Germinal center (tissue), 1 donor: ENCODE measurements around the gene GSTM4.
"Not testable (repeated sequence)": the region's sequence is repeated elsewhere in the genome, so short reads cannot be mapped to it uniquely, and the experiment has no call there.

Experiments
- DNase-seq: peaks from one replicate; pipeline ENCODE4 v3.0.0; 2012; ENCODE audit warnings: mixed read lengths, low spot score

Gene GSTM4

DNA sequence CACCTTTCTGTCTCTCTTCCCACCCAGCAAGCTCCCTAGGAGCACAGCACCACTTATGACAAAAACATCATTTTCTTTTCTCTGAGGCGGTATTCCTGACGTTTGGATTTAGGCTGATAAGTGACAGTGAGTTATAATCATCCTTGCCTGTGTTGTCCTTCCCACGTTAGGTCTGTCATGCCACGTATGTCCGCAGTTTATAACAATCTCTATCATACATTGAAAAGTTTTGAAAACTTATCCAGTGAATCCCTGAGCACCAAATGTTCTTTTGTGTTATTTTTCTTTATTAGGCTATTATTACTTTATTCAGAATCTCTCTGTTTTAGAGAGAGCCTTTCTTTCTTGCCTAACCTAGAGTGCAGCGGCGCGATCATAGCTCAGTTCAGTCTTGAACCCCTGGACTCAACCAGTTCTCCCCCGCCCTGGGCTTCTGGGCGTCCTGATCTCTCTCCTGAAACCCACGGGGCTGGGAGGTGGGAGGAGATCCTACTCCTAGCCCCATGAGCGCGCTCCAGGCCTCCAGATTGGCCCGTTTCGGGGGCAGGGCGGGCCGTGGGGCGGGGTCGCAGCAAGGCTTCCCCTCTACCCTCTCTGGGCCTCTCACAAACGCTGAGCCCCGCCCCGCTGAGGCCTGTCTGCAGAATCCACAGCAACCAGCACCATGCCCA lies 11.7 kb downstream of the GSTM4 start, which contains the start of gene GSTM2:
TSS of gene GSTM2 (plus strand) at position 606 of the 671 bp plus-strand sequence. CDS start at position 665, 59 bp downstream.
- peak; percentile 70 for DNase-seq

DNA sequence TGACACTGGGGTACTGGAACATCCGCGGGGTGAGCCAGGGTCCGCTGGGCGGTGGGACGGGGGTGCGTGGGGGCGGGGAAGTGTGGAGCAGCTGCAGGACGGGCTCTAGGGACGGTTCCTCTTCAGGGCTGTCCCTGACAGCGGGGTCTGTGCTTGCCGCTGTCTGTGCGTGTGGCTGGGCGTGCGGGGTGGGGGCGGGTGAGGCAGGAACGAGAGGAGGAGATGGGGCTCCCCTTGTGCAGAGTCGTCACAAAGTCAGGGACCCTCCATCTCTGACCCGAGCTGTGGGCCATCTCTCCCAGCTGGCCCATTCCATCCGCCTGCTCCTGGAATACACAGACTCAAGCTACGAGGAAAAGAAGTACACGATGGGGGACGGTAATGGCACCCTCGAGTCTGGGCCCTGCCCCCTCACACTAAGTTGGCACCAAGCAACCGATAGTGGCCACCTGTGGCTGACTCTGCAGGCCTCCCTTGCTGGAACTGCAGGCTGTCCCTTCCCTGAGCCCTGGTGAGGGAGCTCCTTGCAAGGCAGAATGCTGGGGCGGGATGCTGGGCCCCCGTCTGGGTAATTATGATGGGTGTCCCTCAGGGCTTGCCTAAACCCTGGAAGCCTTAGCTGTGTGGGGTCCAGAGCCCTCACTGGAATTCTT lies 12.3 kb downstream of the GSTM4 start:
- no peak for DNase-seq

DNA sequence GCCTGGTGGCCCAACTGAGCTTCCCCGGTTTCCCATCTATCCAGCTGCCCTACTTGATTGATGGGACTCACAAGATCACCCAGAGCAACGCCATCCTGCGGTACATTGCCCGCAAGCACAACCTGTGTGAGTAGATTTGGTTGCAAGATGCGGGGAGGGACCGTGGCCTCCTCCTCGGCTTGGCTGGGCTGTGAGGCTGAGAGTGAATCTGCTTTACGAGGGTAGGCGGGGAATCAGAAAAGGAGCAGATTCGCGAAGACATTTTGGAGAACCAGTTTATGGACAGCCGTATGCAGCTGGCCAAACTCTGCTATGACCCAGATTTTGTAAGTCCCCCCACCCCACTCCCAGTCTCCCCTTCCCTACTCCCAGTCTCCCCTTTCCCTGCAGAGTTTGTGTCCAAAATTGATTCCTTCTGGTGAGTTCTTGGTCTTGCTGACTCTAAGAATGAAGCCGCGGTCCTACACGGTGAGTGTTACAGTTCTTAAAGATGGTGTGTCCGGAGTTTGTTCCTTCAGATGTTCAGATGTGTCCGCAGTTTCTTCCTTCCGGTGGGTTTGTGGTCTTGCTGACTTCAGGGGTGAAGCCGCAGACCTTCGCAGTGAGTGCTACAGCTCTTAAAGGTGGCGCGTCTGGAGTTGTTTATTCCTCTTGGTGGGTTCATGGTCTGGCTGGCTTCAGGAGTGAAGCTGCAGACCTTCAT lies 13.5 kb downstream of the GSTM4 start:
- no peak for DNase-seq

DNA sequence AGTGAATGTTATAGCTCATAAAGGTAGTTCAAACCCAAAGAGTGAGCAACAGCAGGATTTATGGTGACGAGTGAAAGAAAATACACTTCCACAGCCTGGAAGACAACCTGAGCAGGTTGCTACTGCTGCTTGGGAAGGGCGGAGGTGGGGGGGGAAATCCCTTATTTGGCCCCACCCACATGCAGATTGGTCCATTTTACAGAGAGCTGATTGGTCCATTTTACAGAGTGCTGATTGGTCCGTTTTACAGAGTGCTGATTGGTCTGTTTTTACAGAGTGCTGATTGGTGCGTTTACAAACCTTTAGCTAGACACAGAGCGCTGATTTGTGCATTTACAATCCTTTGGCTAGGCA lies 14.0 kb downstream of the GSTM4 start:
- DNase-seq = not testable (repeated sequence)

DNA sequence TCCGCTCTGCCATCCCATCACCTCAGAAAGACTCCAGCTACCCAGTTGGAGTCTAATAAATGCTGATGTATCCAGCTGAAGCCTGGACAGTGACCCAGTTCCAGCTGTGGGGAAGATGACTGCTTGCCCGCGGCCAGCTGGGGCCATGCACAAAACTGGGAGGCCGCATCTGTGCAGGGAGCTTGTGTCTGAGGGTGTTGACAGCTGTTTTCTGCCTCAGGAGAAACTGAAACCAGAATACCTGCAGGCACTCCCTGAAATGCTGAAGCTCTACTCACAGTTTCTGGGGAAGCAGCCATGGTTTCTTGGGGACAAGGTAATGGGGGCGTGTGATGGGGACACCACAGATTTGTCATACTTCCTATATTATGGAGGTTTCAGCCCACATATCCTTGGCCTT lies 15.2 kb downstream of the GSTM4 start:
- DNase-seq = no peak

DNA sequence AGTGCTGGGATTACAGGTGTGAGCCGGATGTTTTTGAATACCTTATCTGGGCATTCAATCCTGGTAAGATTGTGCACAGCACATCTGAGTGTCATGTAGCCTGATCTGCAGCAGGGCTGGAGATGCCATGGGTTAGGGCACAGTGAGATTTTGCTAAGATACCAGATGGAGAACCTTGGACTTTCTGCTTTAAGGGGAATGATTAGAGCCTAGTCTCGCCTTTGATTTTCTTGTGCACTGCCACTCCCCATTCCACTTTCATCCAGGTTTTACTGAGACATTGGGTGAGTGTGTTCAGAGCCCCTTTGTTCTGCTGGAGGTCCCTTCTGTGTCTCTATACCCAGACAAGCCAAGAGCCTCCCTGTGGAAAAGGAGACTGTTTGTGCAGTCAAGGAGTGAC lies 18.0 kb downstream of the GSTM4 start:
- DNase-seq = not testable (repeated sequence)

DNA sequence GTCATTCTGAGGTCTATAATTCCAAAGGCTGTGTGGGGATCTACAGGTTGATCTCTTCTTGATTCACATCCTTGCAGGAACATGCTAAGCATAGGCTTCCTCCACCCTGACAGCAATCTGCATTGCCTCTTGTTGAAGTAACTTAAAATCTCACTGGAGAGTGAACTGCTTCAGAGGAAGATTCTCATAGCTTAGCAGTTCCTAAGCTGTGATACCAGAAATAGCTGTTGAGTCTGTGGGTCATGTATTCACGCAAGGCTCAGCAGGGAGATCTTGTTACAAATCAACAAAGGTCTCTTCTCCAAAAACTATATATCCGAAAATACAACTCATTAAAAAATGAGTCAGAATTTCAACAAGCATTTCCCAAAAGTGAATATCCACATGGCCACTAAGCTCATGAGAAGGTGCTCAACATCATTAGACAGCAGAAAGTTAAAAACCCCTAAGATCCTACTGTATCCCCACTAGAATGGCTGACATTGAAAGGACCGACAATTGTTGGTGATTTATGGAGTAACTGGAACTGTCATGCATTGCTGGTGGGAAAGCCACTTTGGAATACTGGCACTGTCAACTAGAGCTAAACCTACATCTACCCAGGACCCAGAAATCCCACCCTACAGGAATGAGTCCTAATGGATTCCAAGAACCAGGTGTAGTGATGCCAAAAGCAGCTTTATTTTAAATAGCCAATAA lies 20.9 kb downstream of the GSTM4 start:
- not testable (repeated sequence) for DNase-seq

DNA sequence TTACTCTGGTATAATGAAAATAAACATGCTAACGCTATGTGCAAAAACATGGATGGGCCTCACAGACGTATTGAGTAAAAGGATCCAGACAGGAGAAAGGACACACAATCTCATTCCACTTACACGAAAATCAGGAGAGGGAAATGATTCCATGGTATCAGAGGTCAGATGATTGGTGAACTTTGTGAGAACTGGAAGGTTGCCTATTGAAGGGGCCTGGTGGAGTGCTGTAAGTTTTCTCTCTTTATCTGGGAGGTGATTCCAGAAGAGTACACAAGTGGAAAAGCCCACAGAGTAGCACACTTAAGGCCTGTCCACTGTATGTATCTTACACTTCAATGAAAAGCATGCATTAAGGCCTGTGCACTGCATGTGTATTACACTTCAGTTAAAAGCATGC lies 21.6 kb downstream of the GSTM4 start:
- DNase-seq = no peak

DNA sequence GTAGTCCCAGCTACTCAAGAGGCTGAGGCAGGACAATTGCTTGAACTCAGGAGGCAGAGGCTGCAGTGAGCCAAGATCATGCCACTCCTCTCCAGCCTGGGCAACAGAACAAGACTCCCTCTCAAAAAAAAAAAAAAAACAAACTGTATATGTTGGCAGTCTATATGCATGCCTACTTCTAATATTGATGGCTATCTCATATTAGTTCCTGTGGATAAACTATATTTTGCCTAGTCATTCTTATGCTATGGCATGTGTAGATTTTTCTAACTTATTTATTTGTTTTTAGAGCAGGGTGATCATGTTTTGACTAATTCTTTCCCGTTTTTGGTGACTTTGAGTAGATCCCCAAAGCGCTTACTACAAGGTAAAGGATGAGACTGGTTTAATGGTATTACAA lies 22.7 kb downstream of the GSTM4 start:
- DNase-seq = not testable (repeated sequence)

DNA sequence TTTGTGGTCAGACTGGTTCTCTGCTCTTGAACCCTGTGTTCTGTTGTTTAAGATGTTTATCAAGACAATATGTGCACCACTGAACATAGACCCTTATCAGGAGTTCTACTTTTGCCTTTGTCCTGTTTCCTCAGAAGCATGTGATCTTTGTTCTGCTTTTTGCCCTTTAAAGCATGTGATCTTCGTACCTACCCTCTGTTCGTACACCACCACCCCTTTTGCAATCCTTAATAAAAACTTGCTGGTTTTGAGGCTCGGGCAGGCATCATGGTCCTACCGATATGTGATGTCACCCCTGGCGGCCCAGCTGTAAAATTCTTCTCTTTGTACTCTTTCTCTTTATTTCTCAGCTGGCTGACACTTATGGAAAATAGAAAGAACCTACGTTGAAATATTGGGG lies 28.9 kb downstream of the GSTM4 start:
- DNase-seq = not testable (repeated sequence)

DNA sequence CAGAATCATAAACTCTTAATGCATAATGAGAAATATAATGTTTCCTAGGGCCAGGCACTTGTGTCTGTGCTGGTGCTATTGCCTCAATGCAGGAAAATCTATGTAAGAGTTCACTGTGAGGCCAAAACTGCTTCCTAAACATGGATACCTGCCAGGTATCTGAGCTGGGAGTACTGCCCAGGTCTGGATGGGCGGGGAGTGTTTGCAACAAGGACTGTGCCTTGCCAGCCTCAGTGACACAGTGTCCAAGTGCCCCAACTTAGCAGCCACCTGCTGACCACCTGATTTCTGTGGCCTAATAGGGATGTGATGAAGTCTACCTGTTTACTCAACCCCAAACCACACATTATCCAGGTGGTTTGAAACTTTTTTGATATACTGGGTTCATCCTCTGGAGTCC lies 29.5 kb downstream of the GSTM4 start:
- not testable (repeated sequence) for DNase-seq

DNA sequence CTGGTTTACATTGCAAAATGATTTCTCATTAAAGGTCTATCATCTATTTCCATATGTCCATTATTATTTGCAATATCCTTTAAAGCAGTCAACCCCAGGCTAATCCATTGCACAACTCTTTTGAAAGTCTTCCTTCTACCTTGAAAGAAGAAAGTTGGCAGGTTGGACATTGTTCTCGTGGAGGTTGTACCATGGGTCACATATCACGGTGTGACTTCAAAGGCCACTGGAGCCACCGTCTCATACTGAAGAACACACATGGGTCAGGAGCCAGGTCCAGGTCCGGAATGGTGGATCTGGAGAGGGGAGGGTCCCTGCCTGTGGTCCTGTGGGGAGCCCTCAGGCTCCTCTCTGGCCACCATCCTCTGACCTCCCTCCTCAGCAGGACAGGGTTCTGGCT lies 30.0 kb downstream of the GSTM4 start:
- not testable (repeated sequence) for DNase-seq

DNA sequence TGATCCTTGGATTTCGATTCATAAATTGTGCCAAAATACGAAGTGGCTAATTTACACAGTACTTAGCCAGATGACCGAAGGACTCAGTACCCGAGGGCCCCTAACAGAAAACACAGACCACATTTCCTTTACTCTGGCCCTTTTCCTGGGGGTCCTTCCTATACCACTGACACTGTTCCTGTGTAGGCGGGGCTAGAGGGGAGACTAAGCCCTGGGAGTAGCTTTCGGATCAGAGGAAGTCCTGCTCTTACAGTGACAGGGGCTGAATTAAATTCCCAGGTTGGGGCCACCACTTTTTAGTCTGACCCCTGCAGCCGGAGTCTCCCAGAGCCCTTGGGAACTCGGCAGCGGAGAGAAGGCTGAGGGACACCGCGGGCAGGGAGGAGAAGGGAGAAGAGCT lies 31.2 kb downstream of the GSTM4 start:
- DNase-seq = not testable (repeated sequence)

DNA sequence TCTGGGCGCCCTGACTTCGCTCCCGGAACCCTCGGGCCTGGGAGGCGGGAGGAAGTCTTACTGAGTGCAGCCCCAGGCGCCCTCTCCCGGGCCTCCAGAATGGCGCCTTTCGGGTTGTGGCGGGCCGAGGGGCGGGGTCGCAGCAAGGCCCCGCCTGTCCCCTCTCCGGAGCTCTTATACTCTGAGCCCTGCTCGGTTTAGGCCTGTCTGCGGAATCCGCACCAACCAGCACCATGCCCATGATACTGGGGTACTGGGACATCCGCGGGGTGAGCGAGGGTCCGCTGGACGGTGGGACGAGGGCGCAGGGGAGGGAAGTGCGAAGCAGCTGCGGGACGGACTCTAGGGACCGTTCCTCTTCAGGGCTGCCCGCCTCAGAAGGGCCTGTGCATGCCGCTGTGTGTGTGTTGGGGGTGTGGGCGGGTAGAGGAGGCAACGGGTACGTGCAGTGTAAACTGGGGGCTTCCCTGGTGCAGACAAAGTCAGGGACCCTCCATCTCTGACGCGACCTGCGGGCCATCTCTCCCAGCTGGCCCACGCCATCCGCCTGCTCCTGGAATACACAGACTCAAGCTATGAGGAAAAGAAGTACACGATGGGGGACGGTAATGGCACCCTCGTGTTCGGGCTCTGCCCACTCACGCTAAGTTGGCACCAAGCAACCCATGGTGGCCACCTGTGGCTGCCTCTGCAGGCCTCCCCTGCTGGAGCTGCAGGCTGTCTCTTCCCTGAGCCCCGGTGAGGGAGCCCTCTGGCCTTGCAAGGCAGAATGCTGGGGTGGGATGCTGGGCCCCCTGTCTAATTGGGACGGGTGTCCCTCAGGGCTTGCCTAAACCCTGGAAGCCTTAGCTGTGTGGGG lies 32.0 kb downstream of the GSTM4 start, which contains the start of gene GSTM1:
TSS of gene GSTM1 (plus strand) at position 177 of the 859 bp plus-strand sequence. CDS start at position 234, 57 bp downstream.
- no peak for DNase-seq

DNA sequence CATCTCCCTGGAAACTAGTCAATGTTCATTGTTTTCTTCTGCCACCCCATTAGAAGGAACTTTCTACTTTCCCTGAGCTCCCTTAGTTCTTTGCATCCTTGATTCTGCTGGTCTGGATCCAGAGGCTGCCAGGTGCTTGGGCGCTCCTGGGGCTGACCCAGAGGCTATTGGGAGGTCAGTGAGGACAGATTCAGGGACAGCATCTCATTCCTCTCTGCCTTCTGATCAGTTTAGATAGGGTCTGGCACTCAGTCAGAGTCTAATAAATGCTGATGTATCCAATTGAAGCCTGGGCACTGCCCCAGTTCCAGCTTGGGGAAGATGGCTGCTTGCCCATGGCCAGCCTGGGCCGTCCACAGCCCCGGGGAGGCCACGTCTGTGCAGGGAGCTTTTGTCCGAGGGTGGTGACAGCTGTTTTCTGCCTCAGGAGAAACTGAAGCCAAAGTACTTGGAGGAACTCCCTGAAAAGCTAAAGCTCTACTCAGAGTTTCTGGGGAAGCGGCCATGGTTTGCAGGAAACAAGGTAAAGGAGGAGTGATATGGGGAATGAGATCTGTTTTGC lies 34.0 kb downstream of the GSTM4 start:
- DNase-seq = no peak

DNA sequence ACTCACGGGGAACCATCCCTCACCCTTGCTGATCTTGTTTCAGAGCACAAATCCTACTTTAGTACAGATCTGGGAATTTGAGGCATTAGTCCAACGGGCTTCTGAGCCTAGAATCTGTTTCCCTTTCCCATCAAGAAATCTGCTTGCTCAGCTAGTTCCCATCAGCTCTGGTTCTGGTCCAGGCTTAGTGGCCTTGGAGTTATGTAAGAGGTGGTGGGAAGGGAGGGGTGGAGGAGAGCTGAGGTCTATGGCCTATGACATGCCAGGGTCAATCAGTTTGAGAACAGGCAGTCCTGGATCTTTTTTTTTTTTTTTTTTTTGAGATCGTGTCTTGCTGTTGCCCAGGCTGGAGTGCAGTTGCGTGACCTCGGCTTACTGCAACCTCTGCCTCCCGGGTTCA lies 35.9 kb downstream of the GSTM4 start:
- DNase-seq = no peak

DNA sequence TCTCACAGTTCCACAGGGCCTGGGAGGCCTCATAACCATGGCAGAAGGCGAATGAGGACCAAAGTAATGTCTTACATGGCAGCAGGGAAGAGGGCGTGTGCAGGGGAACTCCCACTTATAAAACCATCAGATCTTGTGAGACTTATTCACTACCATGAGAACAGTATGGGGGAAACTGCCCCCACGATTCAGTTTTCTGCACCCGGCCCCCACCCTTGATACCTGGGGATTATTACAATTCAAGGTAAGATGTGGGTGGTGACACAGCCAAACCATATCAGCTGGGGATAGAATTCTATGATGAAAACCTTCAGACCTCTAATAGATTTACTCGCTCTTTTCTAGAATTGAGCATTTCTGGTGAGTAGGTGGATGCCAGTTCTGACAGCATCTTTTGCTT lies 38.5 kb downstream of the GSTM4 start:
- not testable (repeated sequence) for DNase-seq

DNA sequence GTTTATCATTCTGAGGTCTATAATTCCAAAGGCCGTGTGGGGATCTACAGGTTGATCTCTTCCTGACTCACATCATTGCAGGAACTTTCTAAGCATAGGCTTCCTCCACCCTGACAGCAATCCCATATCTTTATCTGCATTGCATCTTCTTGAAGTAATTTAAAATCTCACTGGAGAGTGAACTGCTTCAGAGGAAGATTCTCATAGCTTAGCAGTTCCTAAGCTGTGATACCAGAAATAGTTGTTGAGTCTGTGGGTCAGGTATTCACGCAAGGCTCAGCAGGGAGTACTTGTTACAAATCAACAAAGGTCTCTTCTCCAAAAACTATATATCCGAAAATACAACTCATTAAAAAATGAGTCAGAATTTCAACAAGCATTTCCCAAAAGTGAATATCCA lies 39.2 kb downstream of the GSTM4 start:
- DNase-seq = not testable (repeated sequence)

DNA sequence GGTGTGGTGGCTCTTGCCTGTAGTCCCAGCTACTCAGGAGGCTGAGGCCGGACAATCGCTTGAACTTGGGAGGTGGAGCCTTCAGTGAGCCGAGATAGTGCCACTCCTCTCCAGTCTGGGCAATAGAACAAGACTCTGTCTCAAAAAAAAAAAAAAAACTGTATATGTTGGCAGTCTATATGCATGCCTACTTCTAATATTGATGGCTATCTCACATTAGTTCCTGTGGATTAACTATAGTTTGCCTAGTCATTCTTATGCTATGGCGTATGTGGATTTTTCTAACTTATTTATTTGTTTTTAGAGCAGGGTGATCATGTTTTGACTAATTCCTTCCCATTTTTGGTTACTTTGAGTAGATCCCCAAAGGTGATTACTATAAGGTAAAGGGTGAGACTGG lies 41.2 kb downstream of the GSTM4 start:
- DNase-seq = no peak

DNA sequence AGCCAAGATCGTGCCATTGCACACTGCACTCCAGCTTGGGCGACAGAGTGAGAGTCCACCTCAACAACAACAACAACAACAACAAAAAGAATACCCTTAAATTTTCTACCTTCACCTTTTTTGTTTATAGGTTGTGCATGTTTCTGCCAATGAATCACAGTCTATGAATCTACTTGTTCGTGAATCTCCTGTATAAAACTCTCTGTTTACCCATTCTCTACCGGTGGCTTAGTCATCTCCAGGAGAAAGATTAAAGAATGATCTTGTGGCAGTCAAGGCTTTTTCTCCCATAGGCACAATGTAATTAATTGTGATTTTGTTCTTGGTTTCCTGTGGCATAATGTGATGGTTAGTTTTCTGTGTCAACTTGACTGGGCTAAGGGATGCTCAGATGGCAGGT lies 42.0 kb downstream of the GSTM4 start:
- DNase-seq = not testable (repeated sequence)

DNA sequence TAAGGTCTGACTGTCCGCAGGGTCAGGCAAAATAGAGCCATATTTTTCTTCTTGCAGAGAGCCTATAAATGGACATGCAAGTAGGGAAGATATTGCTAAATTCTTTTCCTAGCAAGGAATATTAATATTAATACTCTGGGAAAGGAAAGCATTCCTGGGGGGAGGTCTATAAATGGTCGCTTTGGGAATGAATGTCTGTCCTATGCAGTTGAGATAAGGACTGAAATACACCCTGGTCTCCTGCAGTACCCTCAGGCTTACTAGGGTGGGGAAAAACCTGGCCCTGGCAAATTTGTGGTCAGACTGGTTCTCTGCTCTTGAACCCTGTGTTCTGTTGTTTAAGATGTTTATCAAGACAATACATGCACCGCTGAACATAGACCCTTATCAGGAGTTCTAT lies 47.0 kb downstream of the GSTM4 start:
- DNase-seq = not testable (repeated sequence)
